Peyer's patch (tissue), 4 donors: ENCODE data around the gene MDH1. TPM values are rescaled to one million over a fixed set of nuclear protein-coding genes. Genes with fewer than 3 reads are reported as not detected.

ENCODE experiments used
- DNase-seq, 3 donors: peaks; one replicate each; pipeline ENCODE4 v3.0.0-alpha.2; 2017 to 2019
- H3K27ac ChIP-seq, 4 donors: fragments of 200-600 bp; sonication (generic); one replicate each; pipeline ENCODE4 v1.5.1; 2016 to 2019
- H3K27me3 ChIP-seq, 2 donors: fragments of 200-600 bp; sonication (generic); one replicate each; pipeline ENCODE4 v1.5.1; 2019
- H3K36me3 ChIP-seq, 3 donors: fragments of 200-600 bp; sonication (generic); one replicate each; pipeline ENCODE4 v1.5.1; 2016 to 2019
- H3K4me1 ChIP-seq, 4 donors: fragments of 200-600 bp; sonication (generic); one replicate each; pipeline ENCODE4 v1.5.1; 2016 to 2019
- H3K4me3 ChIP-seq, 4 donors: fragments of 200-600 bp; sonication (generic); 1 replicate in 3 of 4; 2 replicates in 1 of 4; pipeline ENCODE4 v1.5.1; 2016 to 2019; ENCODE audit warnings: mild to moderate bottlenecking in 1 of 4
- H3K9me3 ChIP-seq, 4 donors: fragments of 200-600 bp; sonication (generic); one replicate each; pipeline ENCODE4 v1.5.1; 2016 to 2019; ENCODE audit warnings: mild to moderate bottlenecking in 1 of 4
- CTCF ChIP-seq, 6 experiments: fragments of 450-650 bp in 4 of 6; fragments of 200-600 bp in 2 of 6; sonication (generic) in 1 of 6; IDR thresholded peaks; one replicate each; pipeline ENCODE4 v1.5.1; 2017 to 2019; ENCODE audit warnings: antibody characterized with exemption in 6 of 6, mild to moderate bottlenecking in 3 of 6, moderate library complexity in 1 of 6
- POLR2A ChIP-seq, 2 donors: fragments of 450-650 bp; IDR thresholded peaks; one replicate each; pipeline ENCODE4 v1.5.1; 2017; ENCODE audit warnings: antibody characterized with exemption in 2 of 2, mild to moderate bottlenecking in 2 of 2, moderate library complexity in 2 of 2
- total RNA-seq, 4 donors: library from RNA; depleted of rRNA; stranded (reverse); fragments of >200 nt; gene quantifications; one replicate each; pipeline ENCODE4 v1.1.0, GENCODE V29; 2016

Gene MDH1
- total RNA-seq, 4 donors from 2014 or later, result 59.4 to 178 (median 127) TPM

GRCh38 chr2:63649829-63650228, 61.1 kb downstream of the MDH1 start:
- H3K9me3 ChIP-seq, result no peaks in the 10 kb centered on the region
- no peak overlapping the region for H3K27ac ChIP-seq
- no peak for DNase-seq
- H3K4me3 ChIP-seq, result no peak overlapping the region
- H3K4me1 ChIP-seq, result no peaks in the 10 kb centered on the region
- no peaks in the 10 kb centered on the region for H3K27me3 ChIP-seq
- no peaks in the 10 kb centered on the region for H3K36me3 ChIP-seq
- no peak for TF ChIP-seq POLR2A (IDR thresholded peaks at IDR 0.05)
- no peak for TF ChIP-seq CTCF (IDR thresholded peaks at IDR 0.05)

- Histone ChIP-seq H3K27me3 (no peaks in the 10 kb centered on the region), H3K27ac (no peak overlapping the region), H3K4me1 (no peaks in the 10 kb centered on the region), H3K9me3 (no peaks in the 10 kb centered on the region), H3K4me3 (no peak overlapping the region), H3K36me3 (no peaks in the 10 kb centered on the region)
- DNase-seq, result no peak
- TF ChIP-seq POLR2A (IDR thresholded peaks at IDR 0.05) (no peak), CTCF (IDR thresholded peaks at IDR 0.05) (no peak)
Observed at GRCh38 chr2:63650756-63651155, 62.0 kb downstream of the MDH1 start.

GRCh38 chr2:63651356-63651755, 62.6 kb downstream of the MDH1 start:
- DNase-seq, result no peak
- H3K9me3 ChIP-seq, result no peaks in the 10 kb centered on the region
- no peak for TF ChIP-seq CTCF (IDR thresholded peaks at IDR 0.05)
- TF ChIP-seq POLR2A (IDR thresholded peaks at IDR 0.05), result no peak
- no peak overlapping the region for H3K4me3 ChIP-seq
- H3K27me3 ChIP-seq, result no peaks in the 10 kb centered on the region
- no peaks in the 10 kb centered on the region for H3K4me1 ChIP-seq
- H3K36me3 ChIP-seq, result no peaks in the 10 kb centered on the region
- no peak overlapping the region for H3K27ac ChIP-seq

GRCh38 chr2:63651861-63652651, 63.3 kb downstream of the MDH1 start:
- Histone ChIP-seq H3K9me3 (no peaks in the 10 kb centered on the region), H3K27ac (no peak overlapping the region), H3K4me1 (no peaks in the 10 kb centered on the region), H3K27me3 (no peaks in the 10 kb centered on the region), H3K4me3 (no peak overlapping the region), H3K36me3 (no peaks in the 10 kb centered on the region)
- TF ChIP-seq POLR2A (IDR thresholded peaks at IDR 0.05), result no peak
- TF ChIP-seq CTCF (IDR thresholded peaks at IDR 0.05), result no peak
- no peak for DNase-seq

- H3K4me3 ChIP-seq, result no peak overlapping the region
- H3K4me1 ChIP-seq, result no peaks in the 10 kb centered on the region
- no peaks in the 10 kb centered on the region for H3K36me3 ChIP-seq
- H3K27me3 ChIP-seq, result no peaks in the 10 kb centered on the region
- DNase-seq, result no peak
- H3K27ac ChIP-seq, result no peak overlapping the region
- no peak for TF ChIP-seq POLR2A (IDR thresholded peaks at IDR 0.05)
- TF ChIP-seq CTCF (IDR thresholded peaks at IDR 0.05), result no peak
- H3K9me3 ChIP-seq, result no peaks in the 10 kb centered on the region
Observed at GRCh38 chr2:63652652-63652985, 63.9 kb downstream of the MDH1 start.
